Activated CD8-positive, alpha-beta memory T cell treated with anti-CD3 and anti-CD28 coated beads for 1 hour (primary cell): ENCODE data around the gene DYDC2.
"Not testable (repeated sequence)": the region's sequence is repeated elsewhere in the genome, so short reads cannot be mapped to it uniquely, and the experiment has no call there.

Experiments used
- DNase-seq, 2 donors: peaks; one replicate each; pipeline ENCODE4 v3.0.0-alpha.2; 2020; ENCODE audit warnings: low read depth in 1 of 2; ENCODE audit errors: extremely low read depth in 1 of 2

The DYDC2 gene

DNA sequence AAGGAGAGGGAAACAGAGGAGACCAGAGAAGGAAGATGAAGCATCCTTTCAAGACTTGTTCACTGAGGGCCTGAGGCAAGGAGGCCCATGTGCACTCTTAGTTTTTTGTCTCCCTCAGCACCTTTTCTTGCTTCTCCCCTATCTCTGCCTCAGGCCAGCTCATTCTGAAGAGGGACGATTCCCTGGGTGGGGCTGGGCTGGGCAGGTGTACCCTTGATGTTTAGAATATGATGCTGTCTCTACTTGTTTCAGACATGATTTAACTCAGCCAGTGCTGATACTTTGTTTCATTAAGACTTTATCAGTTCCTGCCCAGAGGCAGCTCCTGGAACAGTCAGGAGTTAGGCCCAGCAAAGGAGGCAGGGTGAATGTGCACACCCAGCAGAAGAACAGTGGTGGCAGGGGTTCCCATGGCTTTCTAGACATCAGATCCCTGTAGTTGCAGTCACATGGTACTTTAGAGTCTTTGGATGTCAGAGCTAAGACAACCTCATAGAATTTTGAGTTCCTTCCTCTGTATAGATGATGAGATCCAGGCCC lies 55.2 kb downstream of the DYDC2 start:
- DNase-seq, result no peak

DNA sequence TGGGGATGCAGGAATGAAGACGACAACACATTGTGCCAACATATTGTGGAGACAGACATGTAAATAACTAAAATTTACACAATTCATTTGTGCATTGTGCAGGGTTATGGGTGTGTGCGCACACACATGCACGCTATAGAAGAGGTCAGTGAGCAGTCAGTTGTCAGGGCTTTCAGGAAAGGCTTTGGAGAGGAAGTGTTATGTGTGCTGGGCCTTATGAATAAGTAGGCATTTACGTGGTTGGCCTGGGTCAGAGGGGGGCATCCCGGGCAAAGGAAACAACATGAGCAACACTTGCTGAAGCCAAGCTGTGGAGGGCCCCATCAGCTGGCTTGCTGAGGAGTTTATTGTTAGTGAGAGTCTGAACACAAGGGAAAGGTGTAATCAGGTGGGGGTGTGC lies 55.9 kb downstream of the DYDC2 start:
- DNase-seq, result no peak

DNA sequence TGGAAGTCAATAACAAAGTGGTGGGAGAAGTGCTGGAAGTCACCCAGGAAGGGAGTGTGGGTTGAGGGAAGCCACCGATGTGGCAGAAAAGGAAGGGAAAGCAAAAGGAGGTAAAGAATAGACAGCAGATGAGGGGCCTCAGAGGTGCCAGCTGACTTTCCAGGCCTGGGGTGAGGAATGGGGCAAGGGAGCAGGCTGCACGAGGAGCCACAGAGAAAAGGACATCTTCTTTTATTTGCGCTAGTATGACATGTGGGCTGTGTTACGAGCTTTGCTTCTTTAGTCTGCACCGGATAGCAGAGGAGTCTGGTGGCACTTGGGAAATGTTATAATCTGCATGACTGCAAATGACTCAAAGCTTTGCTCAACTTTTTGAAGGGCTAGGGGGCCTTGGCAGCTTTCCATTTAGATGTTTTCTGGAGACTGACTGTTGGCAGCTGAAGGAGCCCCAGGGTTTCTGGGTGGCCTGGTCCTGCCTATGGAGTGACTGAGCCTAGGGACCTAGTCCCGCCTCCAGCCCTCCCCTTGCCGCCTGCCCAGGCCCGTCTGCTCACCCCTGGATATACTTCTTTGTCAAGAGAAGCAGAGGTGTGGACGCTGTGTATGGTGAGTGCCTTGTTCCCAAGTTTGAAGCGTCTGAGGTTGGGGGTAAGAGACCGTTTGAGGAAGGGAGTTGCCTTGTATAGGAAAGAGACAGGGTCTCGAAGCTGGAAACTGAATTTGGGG lies 56.9 kb downstream of the DYDC2 start:
- DNase-seq, result no peak

DNA sequence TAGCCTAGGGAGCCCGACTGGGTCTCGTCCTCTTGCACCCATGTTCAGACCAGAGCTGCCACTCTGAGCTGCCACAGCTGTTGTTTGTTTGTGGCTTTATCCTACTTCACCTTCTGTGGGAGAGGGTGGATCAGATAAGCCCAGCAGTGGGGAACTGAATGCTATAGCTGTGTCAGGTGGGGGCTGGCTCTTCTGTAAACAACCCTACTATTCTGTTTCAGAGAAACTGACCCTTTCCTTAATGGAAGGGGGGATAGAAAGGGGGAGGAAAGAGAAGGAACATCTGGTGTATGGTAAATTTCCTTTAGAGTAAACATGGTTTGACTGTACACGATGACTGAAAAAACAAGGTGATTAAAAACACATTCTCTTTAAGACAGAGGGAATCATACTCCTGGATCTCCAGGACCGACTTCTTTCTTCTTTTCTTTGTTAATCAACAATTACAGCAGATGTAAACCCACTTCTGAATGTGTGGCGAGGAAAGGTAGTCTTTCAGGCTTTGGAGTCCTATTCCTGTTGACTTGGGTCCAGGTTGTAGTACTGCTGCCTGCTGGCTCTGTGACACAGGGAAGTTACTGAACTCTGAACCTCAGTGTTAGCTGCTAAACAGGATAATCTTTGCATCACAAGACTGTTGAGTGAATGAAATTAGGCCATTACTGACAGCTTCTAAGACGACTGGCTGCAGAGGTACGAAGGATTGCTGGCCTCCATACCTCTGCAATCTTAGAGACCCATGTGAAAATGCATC lies 57.7 kb downstream of the DYDC2 start:
- DNase-seq, result no peak

GRCh38 chr10:80415734-80416478 lies 59.3 kb downstream of the DYDC2 start:
- no peak for DNase-seq

GRCh38 chr10:80416479-80417098 lies 60.0 kb downstream of the DYDC2 start:
- DNase-seq, result no peak

GRCh38 chr10:80417256-80417655 lies 60.7 kb downstream of the DYDC2 start:
- DNase-seq, result not testable (repeated sequence)
